GM18909 (cell line): ENCODE results near the gene POP5.
"Not testable (repeated sequence)": the region's sequence is repeated elsewhere in the genome, so short reads cannot be mapped to it uniquely, and the experiment has no call there.

ENCODE experiments used
- ATAC-seq: cut with Tn5 transposase; IDR thresholded peaks from one replicate; pipeline ENCODE4 v1.9.1; 2021; ENCODE audit warnings: mild to moderate bottlenecking; ENCODE audit not compliant: unreplicated experiment, poor library complexity

The POP5 gene

DNA sequence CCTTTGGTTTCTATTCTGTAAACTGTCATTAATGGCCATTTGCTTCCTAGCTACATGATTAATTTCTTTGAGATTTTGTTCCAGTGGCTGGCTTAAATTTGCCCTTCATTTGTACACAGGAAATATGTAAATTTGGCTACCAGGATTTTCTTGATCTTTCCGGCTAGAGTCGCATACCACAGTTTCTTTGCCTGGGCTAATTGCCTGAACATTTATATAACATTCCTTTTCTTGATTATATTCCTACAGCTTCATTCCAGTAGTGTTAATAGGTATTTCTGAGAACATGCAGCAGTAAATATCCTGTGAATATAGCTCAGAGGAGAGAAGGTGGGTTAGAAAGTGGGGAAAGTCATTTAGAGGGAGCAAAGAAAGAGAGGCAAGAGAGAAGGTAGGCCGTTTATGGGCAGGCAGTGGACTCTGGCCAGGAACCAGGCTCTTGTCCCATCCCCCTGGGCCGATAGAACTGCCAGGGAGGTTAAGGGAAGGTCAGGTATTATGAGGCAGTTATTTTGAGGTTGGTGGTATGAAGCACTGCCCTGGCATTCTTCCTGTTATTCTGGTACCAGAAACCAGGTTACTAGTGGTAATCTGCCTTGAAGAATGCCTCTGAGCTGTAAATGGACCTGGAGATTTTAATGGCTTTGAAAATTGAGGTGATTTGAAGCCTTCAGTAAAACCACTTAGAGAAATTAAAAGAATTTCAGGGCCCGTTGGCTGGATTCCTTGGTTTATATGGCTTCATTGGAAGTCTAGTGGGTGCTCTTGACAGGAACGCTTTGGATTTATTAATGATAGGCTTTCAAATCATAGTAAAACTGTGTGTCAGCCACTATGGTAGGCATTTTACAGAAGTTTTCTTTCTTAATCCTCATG, 42.7 kb downstream of the POP5 start:
- ATAC-seq = no peak

DNA sequence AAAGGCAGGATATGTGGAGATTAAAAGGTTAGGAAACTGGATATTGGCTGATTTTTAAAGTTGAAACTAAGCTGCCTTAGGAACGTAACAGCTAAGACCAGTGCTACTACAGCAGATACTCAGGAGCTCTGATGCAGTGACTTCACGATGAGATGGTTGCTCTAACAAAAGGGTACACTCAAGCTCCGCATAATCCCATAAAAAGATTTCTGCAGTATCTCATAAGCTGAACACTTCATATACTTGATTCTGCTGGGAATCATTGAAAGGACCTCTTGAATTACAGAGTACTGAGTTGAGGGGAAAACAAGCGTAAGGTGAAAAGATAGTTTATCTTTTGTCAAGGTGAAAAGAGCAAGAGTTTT, 43.4 kb downstream of the POP5 start:
- ATAC-seq = no peak

DNA sequence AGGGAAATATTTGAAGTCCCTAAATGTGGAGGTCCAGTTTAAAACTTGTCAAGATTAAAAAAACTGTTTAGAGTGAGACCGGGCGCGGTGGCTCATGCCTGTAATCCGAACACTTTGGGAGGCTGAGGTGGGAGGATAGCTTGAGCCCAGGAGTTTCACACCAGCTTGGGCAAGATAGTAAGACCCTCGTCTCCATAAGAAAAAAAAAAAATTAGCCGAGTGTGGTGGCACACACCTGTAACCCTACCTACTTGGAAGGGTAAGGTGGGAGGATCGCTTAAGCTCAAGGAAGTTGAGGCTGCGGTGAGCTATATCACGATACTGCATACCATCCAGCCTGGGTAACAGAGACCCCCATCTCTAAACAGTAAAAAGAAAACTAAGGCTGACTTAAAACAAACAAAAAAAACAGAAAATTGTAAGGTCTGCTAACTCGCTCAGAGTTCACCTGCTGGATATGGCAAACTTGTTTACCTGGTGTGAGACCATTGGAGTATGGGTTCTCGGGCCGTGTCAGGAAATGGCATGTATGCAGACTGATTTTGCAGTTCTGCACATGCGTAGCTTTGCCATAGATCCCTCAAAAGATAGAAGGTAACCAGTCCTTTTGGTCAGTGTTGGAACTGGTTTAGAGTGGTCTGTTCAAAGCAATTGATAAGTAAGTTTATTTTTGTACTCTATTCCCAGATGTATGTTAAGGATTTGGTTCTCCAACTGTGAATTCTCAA, 45.0 kb downstream of the POP5 start:
- no peak for ATAC-seq

DNA sequence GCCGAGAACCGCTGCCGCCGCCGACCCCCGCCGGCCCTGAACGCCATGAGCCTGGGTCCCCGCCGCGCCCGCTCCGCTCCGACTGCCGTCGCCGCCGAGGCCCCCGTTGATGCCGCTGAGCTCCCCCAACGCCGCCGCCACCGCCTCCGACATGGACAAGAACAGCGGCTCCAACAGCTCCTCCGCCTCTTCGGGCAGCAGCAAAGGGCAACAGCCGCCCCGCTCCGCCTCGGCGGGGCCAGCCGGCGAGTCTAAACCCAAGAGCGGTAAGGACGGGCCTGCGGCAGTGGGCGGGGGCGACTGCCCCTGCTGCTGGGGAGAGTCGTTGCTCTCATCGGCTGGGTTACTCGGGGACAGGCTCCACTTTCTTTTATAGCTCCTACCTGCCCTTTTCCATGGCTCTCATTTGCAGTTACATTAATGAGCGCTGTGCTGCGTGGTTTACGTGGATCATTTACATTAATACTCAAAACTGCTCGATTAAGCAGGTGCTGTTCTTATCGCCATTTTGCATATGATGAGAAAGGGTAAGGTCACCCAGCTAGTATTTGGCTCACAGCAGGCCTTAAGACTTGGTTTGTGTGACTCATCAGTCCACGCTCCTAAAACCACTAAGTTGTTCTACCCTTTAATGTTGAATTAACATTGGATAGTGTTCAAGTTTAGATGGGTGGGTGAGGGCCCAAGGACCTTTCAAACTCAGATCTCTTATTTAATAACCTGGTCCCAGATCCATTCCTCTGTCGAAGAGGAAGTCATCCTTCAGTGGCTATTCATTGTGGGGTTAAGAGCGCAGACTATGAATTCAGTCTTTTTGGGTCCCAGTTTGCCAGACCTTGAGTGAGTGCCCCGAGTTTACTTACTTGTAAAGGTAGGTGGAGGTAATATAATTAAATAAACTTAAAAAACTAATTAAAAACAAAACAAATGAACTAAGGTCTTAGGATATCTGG, 46.2 kb downstream of the POP5 start:
- peak; percentile 37 for ATAC-seq

DNA sequence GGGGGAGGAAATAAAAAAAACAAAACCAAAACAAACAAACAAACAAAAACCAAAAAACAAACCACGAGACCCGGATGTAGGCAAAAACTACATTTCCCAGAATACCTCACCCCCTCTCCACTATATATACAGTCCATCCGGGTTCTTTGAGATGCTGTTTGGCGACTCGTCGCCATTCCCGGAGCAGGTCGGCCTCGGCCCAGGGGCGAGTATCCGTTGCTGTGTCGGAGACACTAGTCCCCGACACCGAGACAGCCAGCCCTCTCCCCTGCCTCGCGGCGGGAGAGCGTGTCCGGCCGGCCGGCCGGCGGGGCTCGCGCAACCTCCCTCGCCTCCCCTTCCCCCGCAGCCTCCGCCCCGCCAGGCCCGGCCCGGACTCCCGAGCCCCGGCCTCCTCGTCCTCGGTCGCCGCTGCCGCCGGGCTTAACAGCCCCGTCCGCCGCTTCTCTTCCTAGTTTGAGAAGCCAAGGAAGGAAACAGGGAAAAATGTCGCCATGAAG, 46.9 kb downstream of the POP5 start, which contains the start of gene RNF10:
TSS of gene RNF10 (plus strand) at position 154 of the 500 bp plus-strand sequence. CDS start 456 bp downstream, outside the sequence.
- ATAC-seq = peak; percentile 70

DNA sequence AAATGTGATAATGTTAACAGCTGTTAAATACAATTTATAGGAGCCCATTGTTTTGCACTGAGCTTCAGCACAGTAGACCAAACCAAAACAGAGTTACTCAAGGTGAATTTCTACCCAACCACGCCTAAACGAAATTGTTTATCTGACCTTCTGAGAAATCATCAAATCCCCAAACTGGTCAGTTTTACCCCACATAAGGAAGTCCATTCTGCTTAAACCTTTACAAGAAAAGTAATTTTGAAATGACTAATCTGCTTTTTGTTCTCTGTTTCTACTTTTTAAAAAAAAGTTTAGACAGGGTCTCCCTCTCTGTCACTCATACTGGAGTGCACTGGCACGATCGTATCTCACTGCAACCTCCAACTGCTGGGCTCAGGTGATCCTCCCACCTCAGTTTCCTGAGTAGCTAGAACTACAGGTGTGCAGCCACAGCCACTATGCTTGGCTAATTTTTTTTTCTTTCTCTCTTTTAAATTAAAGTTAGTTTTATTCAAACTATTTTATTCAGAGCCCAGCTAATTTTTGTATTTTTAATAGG, 48.4 kb downstream of the POP5 start:
- ATAC-seq = no peak

DNA sequence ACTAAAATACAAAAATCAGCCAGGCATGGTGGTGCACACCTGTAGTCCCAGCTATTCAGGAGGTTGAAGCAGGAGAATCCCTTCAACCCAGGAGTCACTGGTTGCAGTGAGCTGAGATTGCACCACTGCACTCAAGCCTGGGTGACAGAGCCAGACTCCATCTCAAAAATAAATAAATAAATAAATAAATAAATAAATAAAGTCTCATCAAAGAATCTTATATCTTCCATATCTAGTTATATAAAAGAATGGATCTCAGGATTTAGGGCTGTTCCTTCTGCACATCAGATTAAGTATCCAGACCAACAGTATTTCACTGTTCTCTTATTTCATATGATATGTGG, 50.8 kb downstream of the POP5 start:
- ATAC-seq = not testable (repeated sequence)

DNA sequence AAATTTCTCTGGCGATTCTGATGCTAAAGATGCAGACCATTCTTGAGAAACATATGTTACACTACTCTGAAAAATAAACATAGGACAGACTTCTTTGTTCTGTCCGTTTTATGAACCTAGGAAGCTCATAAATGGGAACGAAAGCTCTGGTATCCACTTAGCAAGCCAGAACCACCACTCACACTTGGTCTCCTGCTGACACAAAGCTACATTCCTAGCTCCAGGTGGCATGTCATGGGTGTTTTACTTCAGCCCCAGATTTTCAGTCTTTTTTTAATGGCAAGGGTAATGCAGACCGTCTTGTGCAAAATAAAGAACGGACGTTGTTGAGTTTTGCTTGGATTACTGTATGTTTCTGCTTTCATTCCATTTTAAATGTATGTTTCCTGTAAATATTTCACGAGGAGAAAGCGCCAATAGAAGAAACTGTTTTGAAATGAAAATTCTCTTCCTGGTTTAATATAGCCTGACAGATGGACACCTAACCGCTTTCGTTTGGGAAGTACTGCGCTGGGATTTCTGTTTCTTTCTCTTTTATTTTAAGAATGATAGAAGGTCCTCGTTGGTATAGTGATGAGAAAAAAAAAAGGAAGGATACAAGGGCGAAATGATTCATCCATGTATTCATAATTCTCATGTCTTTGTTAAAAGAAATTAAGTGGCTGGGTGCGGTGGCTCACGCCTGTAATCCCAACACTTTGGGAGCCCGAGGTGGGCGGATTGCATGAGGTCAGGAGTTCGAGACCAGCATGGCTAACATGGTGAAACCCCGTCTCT, 51.4 kb downstream of the POP5 start:
- no peak for ATAC-seq

DNA sequence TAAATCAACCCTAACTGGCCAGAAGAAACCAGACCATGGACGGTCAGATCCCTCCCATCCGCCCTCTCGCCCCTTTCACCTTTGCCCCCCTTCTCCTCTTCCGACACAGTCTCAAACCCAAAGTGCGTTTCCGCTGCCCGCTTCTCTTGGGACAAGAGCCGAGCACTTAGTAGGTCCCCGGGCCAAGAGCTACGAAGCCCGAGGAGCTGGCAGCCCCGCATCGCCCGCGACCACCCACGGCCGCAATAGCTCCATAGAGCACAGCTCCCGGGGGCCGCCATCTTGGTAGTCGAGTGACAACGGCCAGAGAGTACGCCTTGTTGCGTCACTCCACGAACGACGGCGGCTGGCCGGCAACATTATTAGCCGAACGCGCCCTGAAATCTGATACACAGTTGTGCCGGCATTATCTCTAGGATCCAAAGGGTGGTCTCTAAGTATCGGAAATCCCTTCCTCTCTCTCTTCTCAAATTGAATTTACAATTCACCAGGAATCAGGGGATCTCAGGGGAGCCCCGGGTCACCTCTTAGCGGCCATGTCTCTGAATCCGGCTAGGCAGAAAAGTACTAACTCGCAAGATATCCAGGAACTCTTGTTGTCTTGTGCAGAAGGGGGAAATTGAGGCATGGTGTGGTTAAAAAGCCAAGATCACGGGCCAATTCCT, 52.2 kb downstream of the POP5 start, which contains the start of gene COQ5:
TSS of gene COQ5 (minus strand) at position 298 of the 665 bp plus-strand sequence. CDS start at position 281, 17 bp downstream.
- ATAC-seq = peak; percentile 85
